Cardiac muscle cell (in vitro differentiated cells and primary cell): ENCODE results near the gene CACNA1C. TPM values are rescaled to one million over a fixed set of nuclear protein-coding genes. Genes with fewer than 3 reads are reported as not detected.

ENCODE experiments used
- DNase-seq, 2 donors: peaks; one replicate each; pipeline versions ENCODE4 v3.0.0 to v3.0.0-alpha.2; 2010 to 2017; ENCODE audit warnings: low read depth in 1 of 2, low spot score in 1 of 2
- H3K27ac ChIP-seq: fragments of 200-600 bp; sonication (generic); 2 replicates; pipeline ENCODE4 v1.5.1; 2016
- H3K27me3 ChIP-seq: fragments of 200-600 bp; sonication (generic); 2 replicates; pipeline ENCODE4 v1.6.0; 2016; ENCODE audit warnings: control low read depth
- H3K36me3 ChIP-seq: fragments of 200-600 bp; sonication (generic); 2 replicates; pipeline ENCODE4 v1.5.1; 2016; ENCODE audit warnings: control low read depth
- H3K4me1 ChIP-seq: fragments of 200-600 bp; sonication (generic); 2 replicates; pipeline ENCODE4 v1.8.1; 2017; ENCODE audit warnings: low read depth, mild to moderate bottlenecking, mixed run types
- H3K4me3 ChIP-seq: fragments of 200-600 bp; sonication (generic); 2 replicates; pipeline ENCODE4 v1.5.1; 2016; ENCODE audit warnings: mild to moderate bottlenecking
- H3K9me3 ChIP-seq: fragments of 200-600 bp; sonication (generic); 2 replicates; pipeline ENCODE4 v1.5.1; 2017; ENCODE audit warnings: low read depth, mild to moderate bottlenecking, control low read depth
- CTCF ChIP-seq: IDR thresholded peaks from 2 replicates; pipeline ENCODE4 v1.5.1; 2012; ENCODE audit warnings: low read depth, mild to moderate bottlenecking, low read length
- polyA plus RNA-seq: library from polyadenylated mRNA; unstranded; fragments of >200 nt; fragmentation: Nextera tagmentation; extraction: Ambion mirVana; gene quantifications from 2 replicates; pipeline ENCODE4 v1.2.1, GENCODE V29; 2016
- total RNA-seq: library from RNA; depleted of rRNA; stranded (reverse); fragments of >200 nt; gene quantifications from 2 replicates; pipeline ENCODE4 v1.2.3, GENCODE V29; 2016

The CACNA1C gene
- total and polyA plus RNA-seq, 2 experiments from 2014 or later, result 40.8 to 77.8 TPM

DNA sequence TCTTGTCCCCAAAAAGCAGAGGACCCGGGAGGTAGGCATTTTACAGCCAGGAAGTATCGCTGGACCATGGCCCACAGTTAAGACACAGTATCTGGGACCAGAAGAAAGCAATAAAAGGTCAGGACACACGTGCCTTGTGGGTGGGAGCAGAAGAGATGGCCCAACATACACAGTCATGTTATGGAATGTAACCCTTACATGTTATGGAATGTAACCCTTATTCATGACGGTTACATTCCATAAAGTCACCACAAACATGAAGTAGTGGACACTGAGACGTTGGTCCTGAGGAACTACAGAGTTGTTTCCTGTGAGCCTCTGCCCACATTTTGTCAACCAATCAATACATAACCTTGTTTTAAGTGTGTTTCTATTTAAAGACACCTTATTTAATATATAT, 456.4 kb downstream of the CACNA1C start:
- no peak overlapping the region for H3K4me3 ChIP-seq
- H3K4me1 ChIP-seq, result peaks cover 9% of the 10 kb centered on the region
- no peaks in the 10 kb centered on the region for H3K9me3 ChIP-seq
- DNase-seq, result no peak
- H3K27me3 ChIP-seq, result no peaks in the 10 kb centered on the region
- no peak overlapping the region for H3K27ac ChIP-seq
- H3K36me3 ChIP-seq, result no peaks in the 10 kb centered on the region
- TF ChIP-seq CTCF, result no peak

- Histone ChIP-seq H3K4me3 (no peak overlapping the region), H3K9me3 (no peaks in the 10 kb centered on the region), H3K4me1 (peaks cover 6% of the 10 kb centered on the region), H3K27me3 (no peaks in the 10 kb centered on the region), H3K27ac (no peak overlapping the region), H3K36me3 (no peaks in the 10 kb centered on the region)
- no peak for TF ChIP-seq CTCF
- no peak for DNase-seq
Observed at GRCh38 chr12:2510045-2510444, 457.3 kb downstream of the CACNA1C start.

DNA sequence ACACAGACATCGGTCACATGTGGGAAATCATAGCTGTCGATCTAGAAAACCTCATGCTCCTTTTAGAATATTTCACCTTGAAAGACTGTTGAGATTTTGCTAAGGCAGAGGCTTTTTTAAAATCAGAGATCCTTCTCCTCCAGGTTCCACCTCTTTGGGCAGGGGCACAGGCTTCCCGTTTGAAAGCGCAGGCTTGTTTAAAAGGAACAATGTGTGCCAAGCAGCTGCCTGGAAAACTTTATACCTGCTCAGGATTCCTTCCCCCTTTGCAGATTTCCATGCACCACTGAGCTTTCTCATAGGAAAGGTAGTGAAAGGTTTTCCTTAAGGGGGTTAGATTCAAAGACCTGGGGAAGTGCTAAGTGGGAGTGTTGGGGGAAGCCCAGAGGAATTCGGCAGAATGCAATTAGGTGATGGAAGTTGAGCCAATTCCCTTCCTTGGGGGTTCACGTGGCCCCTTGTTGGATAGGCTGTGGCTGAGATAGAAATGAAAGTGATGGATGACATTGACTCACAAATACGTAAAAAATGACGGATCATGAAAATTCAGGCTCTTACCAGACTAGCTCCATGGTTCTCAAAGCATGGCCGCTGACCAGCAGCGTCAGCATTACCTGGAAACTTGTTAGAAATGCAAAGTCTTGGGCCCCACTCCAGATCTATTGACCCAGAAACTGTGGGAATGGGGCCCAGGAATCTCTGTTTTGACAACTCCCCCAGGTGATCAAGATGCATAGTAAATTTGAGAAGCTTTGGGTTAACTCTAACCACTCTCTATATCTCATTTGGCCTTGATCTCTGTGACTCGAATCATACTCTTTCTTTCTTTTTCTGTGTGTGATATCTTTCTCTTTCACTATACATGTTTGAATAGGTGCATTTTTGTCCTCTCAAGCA, 460.6 kb downstream of the CACNA1C start:
- TF ChIP-seq CTCF, result no peak
- no peak overlapping the region for H3K27ac ChIP-seq
- no peaks in the 10 kb centered on the region for H3K4me1 ChIP-seq
- H3K27me3 ChIP-seq, result no peaks in the 10 kb centered on the region
- no peak for DNase-seq
- no peaks in the 10 kb centered on the region for H3K9me3 ChIP-seq
- H3K4me3 ChIP-seq, result no peak overlapping the region
- no peaks in the 10 kb centered on the region for H3K36me3 ChIP-seq

DNA sequence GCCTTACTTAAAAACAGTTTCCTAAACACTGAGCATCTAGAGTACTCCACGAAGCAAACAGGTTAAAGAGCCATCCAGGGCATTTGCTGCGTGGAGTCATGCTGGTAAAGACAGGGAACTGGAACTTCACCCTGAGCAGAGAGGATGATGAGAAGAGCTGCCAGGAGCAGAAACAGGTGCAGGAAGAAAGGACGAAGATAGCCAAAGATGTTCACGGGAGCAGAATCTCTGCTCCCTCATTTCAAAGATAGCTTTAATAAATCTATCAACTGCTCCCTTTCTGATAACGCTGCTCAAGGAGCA, 461.2 kb downstream of the CACNA1C start:
- H3K9me3 ChIP-seq, result no peaks in the 10 kb centered on the region
- H3K27me3 ChIP-seq, result no peaks in the 10 kb centered on the region
- DNase-seq, result no peak
- H3K27ac ChIP-seq, result no peak overlapping the region
- no peaks in the 10 kb centered on the region for H3K36me3 ChIP-seq
- no peaks in the 10 kb centered on the region for H3K4me1 ChIP-seq
- TF ChIP-seq CTCF, result no peak
- H3K4me3 ChIP-seq, result no peak overlapping the region

DNA sequence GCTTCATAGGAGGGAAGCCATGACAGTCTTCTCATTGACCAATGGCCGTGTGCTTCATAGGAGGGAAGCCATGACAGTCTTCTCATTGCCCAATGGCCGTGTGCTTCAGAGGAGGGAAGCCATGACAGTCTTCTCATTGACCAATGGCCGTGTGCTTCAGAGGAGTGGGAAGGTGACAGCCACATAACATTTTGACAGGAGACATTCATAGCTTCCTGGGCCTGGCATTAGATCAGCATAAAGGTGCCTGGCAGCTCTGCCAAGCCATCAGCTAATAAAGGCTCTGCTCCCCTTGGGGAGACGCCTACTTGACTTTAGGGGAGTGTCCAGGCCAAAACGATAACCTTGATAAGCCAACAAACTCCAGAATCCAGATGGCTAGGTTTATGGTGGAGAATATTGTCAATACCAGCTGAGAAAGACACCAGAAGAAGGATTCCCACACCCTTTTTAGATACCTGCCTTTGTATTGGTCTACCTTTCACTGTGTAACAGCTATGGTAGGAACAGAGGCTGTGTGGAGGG, 468.0 kb downstream of the CACNA1C start:
- Histone ChIP-seq H3K4me3 (no peak overlapping the region), H3K27ac (peak overlapping the region; percentile 40), H3K4me1 (peaks cover 23% of the 10 kb centered on the region), H3K36me3 (peaks cover 2% of the 10 kb centered on the region), H3K27me3 (no peaks in the 10 kb centered on the region), H3K9me3 (no peaks in the 10 kb centered on the region)
- no peak for DNase-seq
- no peak for TF ChIP-seq CTCF
